ENCODE data around the gene TBATA. TPM values are rescaled to one million over a fixed set of nuclear protein-coding genes. Genes with fewer than 3 reads are reported as not detected.

TBATA gene
- total RNA-seq, 1 donor from 2014 or later, result not detected

GRCh38 chr10:70809011-70809611, 23.9 kb upstream of the TBATA start:
- Mint-ChIP-seq H3K36me3 (ENCODE audit: unreplicated experiment) (no peaks in the 10 kb centered on the region), H3K27ac (ENCODE audit: unreplicated experiment) (no peak overlapping the region), H3K27me3 (ENCODE audit: unreplicated experiment) (no peaks in the 10 kb centered on the region), H3K4me1 (ENCODE audit: unreplicated experiment) (peaks cover 8% of the 10 kb centered on the region), H3K4me3 (ENCODE audit: unreplicated experiment) (no peak overlapping the region), H3K9me3 (ENCODE audit: unreplicated experiment) (no peaks in the 10 kb centered on the region)
- no peak for DNase-seq (ENCODE audit: extremely low spot score, unreplicated experiment)
- no peak for TF ChIP-seq CTCF (IDR thresholded peaks at IDR 0.05)

GRCh38 chr10:70807556-70807955, 22.4 kb upstream of the TBATA start:
- Mint-ChIP-seq H3K27ac (ENCODE audit: unreplicated experiment) (no peak overlapping the region), H3K27me3 (ENCODE audit: unreplicated experiment) (peaks cover 9% of the 10 kb centered on the region), H3K36me3 (ENCODE audit: unreplicated experiment) (no peaks in the 10 kb centered on the region), H3K4me1 (ENCODE audit: unreplicated experiment) (peaks cover 8% of the 10 kb centered on the region), H3K4me3 (ENCODE audit: unreplicated experiment) (no peak overlapping the region), H3K9me3 (ENCODE audit: unreplicated experiment) (no peaks in the 10 kb centered on the region)
- DNase-seq (ENCODE audit: extremely low spot score, unreplicated experiment), result no peak
- no peak for TF ChIP-seq CTCF (IDR thresholded peaks at IDR 0.05)

GRCh38 chr10:70806841-70807240, 21.7 kb upstream of the TBATA start:
- H3K36me3 Mint-ChIP-seq (ENCODE audit: unreplicated experiment), result no peaks in the 10 kb centered on the region
- peaks cover 16% of the 10 kb centered on the region for H3K27me3 Mint-ChIP-seq (ENCODE audit: unreplicated experiment)
- peaks cover 8% of the 10 kb centered on the region for H3K4me1 Mint-ChIP-seq (ENCODE audit: unreplicated experiment)
- DNase-seq (ENCODE audit: extremely low spot score, unreplicated experiment), result no peak
- H3K9me3 Mint-ChIP-seq (ENCODE audit: unreplicated experiment), result peaks cover 5% of the 10 kb centered on the region
- TF ChIP-seq CTCF (IDR thresholded peaks at IDR 0.05), result no peak
- H3K4me3 Mint-ChIP-seq (ENCODE audit: unreplicated experiment), result no peak overlapping the region
- no peak overlapping the region for H3K27ac Mint-ChIP-seq (ENCODE audit: unreplicated experiment)

GRCh38 chr10:70805619-70806215, 20.5 kb upstream of the TBATA start:
- H3K9me3 Mint-ChIP-seq (ENCODE audit: unreplicated experiment), result peaks cover 7% of the 10 kb centered on the region
- no peak overlapping the region for H3K4me3 Mint-ChIP-seq (ENCODE audit: unreplicated experiment)
- no peak for DNase-seq (ENCODE audit: extremely low spot score, unreplicated experiment)
- H3K27ac Mint-ChIP-seq (ENCODE audit: unreplicated experiment), result no peak overlapping the region
- peaks cover 23% of the 10 kb centered on the region for H3K27me3 Mint-ChIP-seq (ENCODE audit: unreplicated experiment)
- no peaks in the 10 kb centered on the region for H3K36me3 Mint-ChIP-seq (ENCODE audit: unreplicated experiment)
- peaks cover 8% of the 10 kb centered on the region for H3K4me1 Mint-ChIP-seq (ENCODE audit: unreplicated experiment)
- TF ChIP-seq CTCF (IDR thresholded peaks at IDR 0.05), result no peak

GRCh38 chr10:70804421-70804808, 19.2 kb upstream of the TBATA start:
- no peak for TF ChIP-seq CTCF (IDR thresholded peaks at IDR 0.05)
- Mint-ChIP-seq H3K4me3 (ENCODE audit: unreplicated experiment) (no peak overlapping the region), H3K27me3 (ENCODE audit: unreplicated experiment) (peaks cover 29% of the 10 kb centered on the region), H3K4me1 (ENCODE audit: unreplicated experiment) (peaks cover 5% of the 10 kb centered on the region), H3K27ac (ENCODE audit: unreplicated experiment) (no peak overlapping the region), H3K9me3 (ENCODE audit: unreplicated experiment) (peaks cover 7% of the 10 kb centered on the region), H3K36me3 (ENCODE audit: unreplicated experiment) (no peaks in the 10 kb centered on the region)
- DNase-seq (ENCODE audit: extremely low spot score, unreplicated experiment), result no peak

All from osteocyte (in vitro differentiated cells).